Caco-2 (cell line): Measurements from ENCODE around the gene BTBD9. TPM values are rescaled to one million over a fixed set of nuclear protein-coding genes. Genes with fewer than 3 reads are reported as not detected.

ENCODE experiments used
- BruUV-seq: library from RNA; stranded (reverse); fragments of 400-500 nt; replicated peaks from 2 replicates; lab custom pipeline; 2021; lab: Mats Ljungman, UMichigan
- CTCF ChIA-PET: fragments of 300-600 bp; sonication (Branson Sonifier 250); formaldehyde crosslinking; loops from one replicate; lab custom pipeline; 2022; ENCODE audit warnings: antibody characterized with exemption; lab: Charles Lee
- POLR2A ChIA-PET: fragments of 300-600 bp; sonication (Branson Sonifier 250); formaldehyde crosslinking; loops from one replicate; lab custom pipeline; 2022; ENCODE audit warnings: antibody characterized with exemption; lab: Charles Lee
- DNase-seq, 2 experiments: peaks; one replicate each; pipeline versions ENCODE4 v3.0.0 to v3.0.0-alpha.2; 2020 to 2022
- H3K27me3 ChIP-seq: replicated peaks from 2 replicates; pipeline ENCODE4 v1.6.0; 2011; ENCODE audit warnings: low read length; ENCODE audit not compliant: control insufficient read depth, insufficient read depth
- H3K36me3 ChIP-seq: 2 replicates; pipeline ENCODE4 v1.5.1; 2011; ENCODE audit warnings: low read length; ENCODE audit not compliant: control insufficient read depth, insufficient read depth
- H3K4me1 ChIP-seq: fragments of 250-450 bp; sonication (Bioruptor Pico); 2 replicates; pipeline ENCODE4 v1.5.1; 2020; ENCODE audit warnings: mild to moderate bottlenecking
- H3K4me3 ChIP-seq: 2 replicates; pipeline ENCODE4 v1.5.1; 2011; ENCODE audit warnings: low read depth, mild to moderate bottlenecking, control low read depth, low read length
- H3K9me3 ChIP-seq: fragments of 250-450 bp; sonication (Bioruptor Pico); 2 replicates; pipeline ENCODE4 v1.5.1; 2020; ENCODE audit warnings: mild to moderate bottlenecking, moderate library complexity
- H3K27ac Mint-ChIP-seq: one replicate; pipeline ENCODE4 v1.8.0; 2022; ENCODE audit warnings: mixed read lengths; ENCODE audit not compliant: unreplicated experiment
- H3K27me3 Mint-ChIP-seq: one replicate; pipeline ENCODE4 v1.8.0; 2022; ENCODE audit warnings: mixed read lengths; ENCODE audit not compliant: insufficient read depth, unreplicated experiment
- H3K36me3 Mint-ChIP-seq: one replicate; pipeline ENCODE4 v1.8.0; 2022; ENCODE audit warnings: mild to moderate bottlenecking, mixed read lengths; ENCODE audit not compliant: insufficient read depth, unreplicated experiment
- H3K4me1 Mint-ChIP-seq: one replicate; pipeline ENCODE4 v1.8.0; 2022; ENCODE audit warnings: low read depth, mixed read lengths; ENCODE audit not compliant: unreplicated experiment
- H3K4me3 Mint-ChIP-seq: one replicate; pipeline ENCODE4 v1.8.0; 2022; ENCODE audit warnings: mild to moderate bottlenecking, moderate library complexity, mixed read lengths; ENCODE audit not compliant: unreplicated experiment
- H3K9me3 Mint-ChIP-seq: one replicate; pipeline ENCODE4 v1.8.0; 2022; ENCODE audit warnings: mixed read lengths; ENCODE audit not compliant: unreplicated experiment
- intact Hi-C: fragments of 100-400 bp; cut with micrococcal nuclease; formaldehyde crosslinking; loops from one replicate; pipeline ENCODE4 v1.10.0; 2022; ENCODE audit not compliant: unreplicated experiment
- total RNA-seq: library from RNA; stranded (reverse); gene quantifications from 2 replicates; pipeline ENCODE4 v1.2.3, GENCODE V29; 2022
- TF ChIP-seq, protein P1 (sequence below), 2 experiments: fragments of 200-600 bp in 1 of 2; IDR thresholded peaks; 1 replicate in 1 of 2; 2 replicates in 1 of 2; pipeline versions ENCODE4 v1.5.1 to v1.8.0; 2011 to 2022; ENCODE audit warnings: antibody characterized with exemption in 1 of 2, control low read depth in 1 of 2, inconsistent platforms in 1 of 2, low read depth in 1 of 2, low read length in 1 of 2, mild to moderate bottlenecking in 1 of 2, moderate library complexity in 1 of 2; ENCODE audit not compliant: insufficient read depth in 1 of 2, severe bottlenecking in 1 of 2, unreplicated experiment in 1 of 2

BTBD9 gene
- total RNA-seq, 1 experiment from 2014 or later = 19.6 TPM

DNA sequence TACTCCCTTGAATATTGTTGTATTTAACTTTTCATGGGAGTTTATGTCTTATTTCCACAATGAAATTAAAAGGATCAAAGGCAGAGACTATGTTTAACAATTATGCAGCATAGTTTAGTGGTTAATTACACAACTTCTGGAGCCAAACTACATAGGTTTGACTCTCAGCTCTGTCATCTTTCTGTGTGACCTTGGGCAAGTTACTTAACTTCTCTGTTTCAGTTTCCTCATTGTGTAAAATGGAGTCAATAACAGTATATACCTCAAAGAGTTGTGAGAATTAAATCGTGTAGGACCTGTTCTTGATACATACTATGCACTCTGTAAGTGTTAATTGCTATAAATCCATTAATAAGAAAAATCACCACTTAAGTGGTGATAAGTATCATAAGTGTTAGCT lies 48.3 kb downstream of the BTBD9 start:
- Mint-ChIP-seq H3K9me3 (no peaks in the 10 kb centered on the region), H3K4me3 (no peak overlapping the region), H3K27me3 (no peaks in the 10 kb centered on the region), H3K36me3 (no peaks in the 10 kb centered on the region), H3K27ac (no peak overlapping the region), H3K4me1 (peaks cover 19% of the 10 kb centered on the region)
- no TSS peak for BruUV-seq
- Histone ChIP-seq H3K27me3 (no peaks in the 10 kb centered on the region), H3K4me3 (no peak overlapping the region), H3K4me1 (peaks cover 30% of the 10 kb centered on the region), H3K9me3 (no peaks in the 10 kb centered on the region), H3K36me3 (no peaks in the 10 kb centered on the region)
- POLR2A ChIA-PET = no interaction called here
- intact Hi-C loops = no loop called here
- DNase-seq = no peak
- TF ChIP-seq, protein P1, sequence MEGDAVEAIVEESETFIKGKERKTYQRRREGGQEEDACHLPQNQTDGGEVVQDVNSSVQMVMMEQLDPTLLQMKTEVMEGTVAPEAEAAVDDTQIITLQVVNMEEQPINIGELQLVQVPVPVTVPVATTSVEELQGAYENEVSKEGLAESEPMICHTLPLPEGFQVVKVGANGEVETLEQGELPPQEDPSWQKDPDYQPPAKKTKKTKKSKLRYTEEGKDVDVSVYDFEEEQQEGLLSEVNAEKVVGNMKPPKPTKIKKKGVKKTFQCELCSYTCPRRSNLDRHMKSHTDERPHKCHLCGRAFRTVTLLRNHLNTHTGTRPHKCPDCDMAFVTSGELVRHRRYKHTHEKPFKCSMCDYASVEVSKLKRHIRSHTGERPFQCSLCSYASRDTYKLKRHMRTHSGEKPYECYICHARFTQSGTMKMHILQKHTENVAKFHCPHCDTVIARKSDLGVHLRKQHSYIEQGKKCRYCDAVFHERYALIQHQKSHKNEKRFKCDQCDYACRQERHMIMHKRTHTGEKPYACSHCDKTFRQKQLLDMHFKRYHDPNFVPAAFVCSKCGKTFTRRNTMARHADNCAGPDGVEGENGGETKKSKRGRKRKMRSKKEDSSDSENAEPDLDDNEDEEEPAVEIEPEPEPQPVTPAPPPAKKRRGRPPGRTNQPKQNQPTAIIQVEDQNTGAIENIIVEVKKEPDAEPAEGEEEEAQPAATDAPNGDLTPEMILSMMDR (IDR thresholded peaks at IDR 0.05; ENCODE audit: insufficient read depth in 1 of 2, low read depth in 1 of 2, low read length in 1 of 2, severe bottlenecking in 1 of 2, unreplicated experiment in 1 of 2) = no peak
- CTCF ChIA-PET = no interaction called here

DNA sequence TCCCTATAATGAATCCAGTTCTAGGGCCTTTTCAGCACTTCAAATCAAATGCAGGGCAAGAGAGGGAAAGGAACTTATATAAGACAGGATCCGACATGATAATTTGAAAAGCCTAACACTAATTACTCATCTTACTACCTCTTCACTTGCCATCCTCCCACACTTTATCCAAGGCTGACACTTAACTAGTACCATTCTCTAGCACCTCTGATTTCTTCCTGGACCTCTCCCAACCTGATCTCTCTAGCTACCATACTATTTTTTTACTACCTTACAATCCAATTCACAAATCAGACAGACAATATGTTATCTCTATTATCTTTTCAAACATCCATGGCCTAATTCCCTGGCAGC lies 50.4 kb downstream of the BTBD9 start:
- H3K36me3 Mint-ChIP-seq = no peaks in the 10 kb centered on the region
- no peak for DNase-seq
- BruUV-seq = no TSS peak

DNA sequence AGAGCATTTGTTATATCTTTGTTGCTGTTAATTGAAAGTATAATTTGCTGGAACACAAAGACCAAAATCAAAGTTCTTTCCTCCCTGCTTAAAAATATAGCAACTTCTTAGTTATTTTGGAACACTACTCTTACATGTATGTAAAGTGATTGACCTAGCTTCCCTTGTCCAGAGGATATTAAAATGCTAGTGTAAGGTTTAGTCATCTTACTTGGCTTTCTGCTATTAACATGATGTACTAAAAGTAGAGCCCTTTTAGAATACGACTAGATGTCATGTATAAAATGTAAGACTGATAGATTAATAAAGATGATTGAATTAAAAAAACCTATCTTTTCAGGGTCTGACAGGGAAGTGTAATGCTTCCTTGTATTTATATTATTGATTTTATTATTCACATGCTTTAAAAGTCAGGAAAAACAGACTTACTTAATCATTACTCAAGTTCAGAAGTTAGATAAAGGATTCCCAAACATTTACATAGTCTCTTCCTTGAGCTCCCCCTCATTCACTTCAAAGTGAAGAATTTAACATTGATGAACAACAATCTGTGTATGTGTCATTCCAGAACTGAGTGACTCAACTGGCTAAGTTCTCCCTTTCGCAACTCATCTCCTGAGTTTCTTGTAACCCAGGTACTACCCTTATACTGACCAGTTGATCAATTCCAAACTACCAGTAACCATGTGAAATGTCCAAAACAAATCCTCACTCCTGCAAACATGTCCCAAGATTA lies 50.9 kb downstream of the BTBD9 start:
- Mint-ChIP-seq H3K36me3 (no peaks in the 10 kb centered on the region), H3K27me3 (no peaks in the 10 kb centered on the region), H3K4me3 (no peak overlapping the region), H3K9me3 (no peaks in the 10 kb centered on the region), H3K27ac (no peak overlapping the region), H3K4me1 (no peaks in the 10 kb centered on the region)
- Histone ChIP-seq H3K4me1 (peaks cover 18% of the 10 kb centered on the region), H3K4me3 (no peak overlapping the region), H3K27me3 (no peaks in the 10 kb centered on the region), H3K9me3 (no peaks in the 10 kb centered on the region), H3K36me3 (no peaks in the 10 kb centered on the region)
- DNase-seq = peak in 1 of 2 experiments; percentile 41
- no TSS peak for BruUV-seq
- TF ChIP-seq, protein P1 (IDR thresholded peaks at IDR 0.05; ENCODE audit: insufficient read depth in 1 of 2, low read depth in 1 of 2, low read length in 1 of 2, severe bottlenecking in 1 of 2, unreplicated experiment in 1 of 2) = no peak
- ChIA-PET CTCF (interaction anchor here (0.5 to 0.8 kb wide), 2 partner anchors 82 to 115 kb away, joined by 3 to 5 read pairs; no protein-coding TSS in a partner anchor), POLR2A (no interaction called here)
- intact Hi-C loops = loop anchor here (1.0 to 5.0 kb wide), 2 partner anchors 24 to 84 kb away; no protein-coding TSS in a partner anchor

More for the DNA sequence above, 50.4 kb downstream of the BTBD9 start:
- Histone ChIP-seq H3K9me3 (no peaks in the 10 kb centered on the region), H3K36me3 (no peaks in the 10 kb centered on the region), H3K27me3 (no peaks in the 10 kb centered on the region), H3K4me1 (peaks cover 18% of the 10 kb centered on the region), H3K4me3 (no peak overlapping the region)
- Mint-ChIP-seq H3K9me3 (no peaks in the 10 kb centered on the region), H3K27ac (no peak overlapping the region), H3K27me3 (no peaks in the 10 kb centered on the region), H3K4me3 (no peak overlapping the region), H3K4me1 (no peaks in the 10 kb centered on the region)
- ChIA-PET POLR2A (no interaction called here), CTCF (interaction anchor here (0.5 kb wide), 1 partner anchor 114 kb away, joined by 5 read pairs; no protein-coding TSS in a partner anchor)
- intact Hi-C loops = loop anchor here (1.0 to 5.0 kb wide), 2 partner anchors 23 to 83 kb away; no protein-coding TSS in a partner anchor
- TF ChIP-seq, protein P1 (IDR thresholded peaks at IDR 0.05; ENCODE audit: insufficient read depth in 1 of 2, low read depth in 1 of 2, low read length in 1 of 2, severe bottlenecking in 1 of 2, unreplicated experiment in 1 of 2) = no peak
